Measurements from ENCODE around the gene CARHSP1.
"Not testable (repeated sequence)": the region's sequence is repeated elsewhere in the genome, so short reads cannot be mapped to it uniquely, and the experiment has no call there.

Gene CARHSP1

GRCh38 chr16:8807189-8807588 lies 61.6 kb downstream of the CARHSP1 start:
- H3K4me3 ChIP-seq (ENCODE audit: low read depth, low read length): no peak overlapping the region
- TF ChIP-seq, protein P1, sequence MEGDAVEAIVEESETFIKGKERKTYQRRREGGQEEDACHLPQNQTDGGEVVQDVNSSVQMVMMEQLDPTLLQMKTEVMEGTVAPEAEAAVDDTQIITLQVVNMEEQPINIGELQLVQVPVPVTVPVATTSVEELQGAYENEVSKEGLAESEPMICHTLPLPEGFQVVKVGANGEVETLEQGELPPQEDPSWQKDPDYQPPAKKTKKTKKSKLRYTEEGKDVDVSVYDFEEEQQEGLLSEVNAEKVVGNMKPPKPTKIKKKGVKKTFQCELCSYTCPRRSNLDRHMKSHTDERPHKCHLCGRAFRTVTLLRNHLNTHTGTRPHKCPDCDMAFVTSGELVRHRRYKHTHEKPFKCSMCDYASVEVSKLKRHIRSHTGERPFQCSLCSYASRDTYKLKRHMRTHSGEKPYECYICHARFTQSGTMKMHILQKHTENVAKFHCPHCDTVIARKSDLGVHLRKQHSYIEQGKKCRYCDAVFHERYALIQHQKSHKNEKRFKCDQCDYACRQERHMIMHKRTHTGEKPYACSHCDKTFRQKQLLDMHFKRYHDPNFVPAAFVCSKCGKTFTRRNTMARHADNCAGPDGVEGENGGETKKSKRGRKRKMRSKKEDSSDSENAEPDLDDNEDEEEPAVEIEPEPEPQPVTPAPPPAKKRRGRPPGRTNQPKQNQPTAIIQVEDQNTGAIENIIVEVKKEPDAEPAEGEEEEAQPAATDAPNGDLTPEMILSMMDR (IDR thresholded peaks at IDR 0.05; ENCODE audit: borderline replicate concordance, insufficient read depth, low read depth, low read length): no peak

DNA sequence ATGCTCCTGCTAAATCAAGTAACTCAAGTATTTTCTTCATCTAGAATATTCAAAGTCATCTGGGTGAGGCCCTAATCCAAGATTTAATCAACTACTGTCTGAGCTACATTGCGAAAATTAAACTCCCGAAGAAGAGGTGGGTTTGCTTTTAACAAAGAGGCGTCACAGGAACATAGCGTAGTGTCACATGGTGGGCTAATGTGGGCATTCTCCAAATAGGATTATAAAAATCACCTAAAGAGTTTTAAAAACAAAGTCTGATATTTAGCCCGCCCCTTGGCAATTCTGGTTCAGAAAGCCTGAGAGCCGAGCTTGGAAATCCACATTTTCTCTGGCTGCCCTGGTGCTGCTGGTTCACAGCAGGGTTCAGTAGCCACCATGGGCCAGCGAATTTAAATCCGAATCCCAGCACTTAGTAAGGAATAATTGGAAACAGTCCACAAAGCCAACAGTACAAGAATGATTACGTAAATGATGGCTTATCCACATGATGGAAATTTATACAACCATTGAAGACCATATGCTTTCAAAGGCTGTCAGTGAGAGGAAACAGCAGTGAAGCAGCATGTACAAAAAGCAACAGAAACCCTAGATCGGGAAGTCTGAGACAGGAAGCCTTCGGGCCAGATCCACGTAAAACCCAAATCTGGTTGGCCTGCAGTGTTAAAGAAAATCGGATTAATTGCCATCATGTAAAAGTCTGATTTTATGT lies 62.4 kb downstream of the CARHSP1 start:
- TF ChIP-seq, protein P1 (IDR thresholded peaks at IDR 0.05; ENCODE audit: borderline replicate concordance, insufficient read depth, low read depth, low read length): no peak
- no peak overlapping the region for H3K4me3 ChIP-seq (ENCODE audit: low read depth, low read length)

GRCh38 chr16:8804313-8804712 lies 64.5 kb downstream of the CARHSP1 start:
- H3K4me3 ChIP-seq (ENCODE audit: low read depth, low read length): no peak overlapping the region
- TF ChIP-seq, protein P1 (IDR thresholded peaks at IDR 0.05; ENCODE audit: borderline replicate concordance, insufficient read depth, low read depth, low read length): no peak

DNA sequence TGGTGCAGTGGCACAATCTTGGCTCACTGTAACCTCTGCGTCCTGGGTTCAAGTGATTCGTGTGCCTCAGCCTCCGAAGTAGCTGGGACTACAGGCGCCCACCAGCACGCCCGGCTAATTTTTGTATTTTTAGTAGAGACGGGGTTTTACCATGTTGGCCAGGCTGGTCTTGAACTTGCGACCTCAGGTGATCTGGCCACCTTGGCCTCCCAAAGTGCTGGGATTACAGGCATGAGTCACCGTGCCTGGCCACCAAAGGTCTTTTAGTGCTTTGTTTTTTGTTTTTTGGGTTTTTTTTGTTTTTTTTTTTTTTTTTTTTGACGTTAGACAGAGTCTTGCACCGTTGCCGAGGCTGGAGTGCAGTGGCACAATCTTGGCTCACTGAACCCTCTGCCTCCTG lies 65.1 kb downstream of the CARHSP1 start:
- not testable (repeated sequence) for H3K4me3 ChIP-seq (ENCODE audit: low read depth, low read length)

Data from GM12875 (cell line).